ENCODE measurements around the gene VPS37B. TPM values are rescaled to one million over a fixed set of nuclear protein-coding genes. Genes with fewer than 3 reads are reported as not detected.

The VPS37B gene
- total and polyA plus RNA-seq, 2 experiments from 2014 or later = 23.5 to 35.3 TPM

- DNase-seq (ENCODE audit: low spot score) = no peak
- H3K9me2 ChIP-seq (replicated peaks; ENCODE audit: insufficient read depth) = no peaks in the 10 kb centered on the region
- H3K27ac ChIP-seq = peak overlapping the region; percentile 87
- no peak for TF ChIP-seq EZH2 (IDR thresholded peaks at IDR 0.05; ENCODE audit: borderline replicate concordance)
- no peak for TF ChIP-seq EZH2phosphoT487 (IDR thresholded peaks at IDR 0.05; ENCODE audit: low read depth, severe bottlenecking, unreplicated experiment)
- no peak for TF ChIP-seq CTCF (IDR thresholded peaks at IDR 0.05; ENCODE audit: poor library complexity)
- no peaks in the 10 kb centered on the region for H4K20me1 ChIP-seq (ENCODE audit: insufficient read depth, poor library complexity, severe bottlenecking)
- H3K4me2 ChIP-seq = no peak overlapping the region
- no peaks in the 10 kb centered on the region for H3K36me3 ChIP-seq (replicated peaks; ENCODE audit: insufficient read depth, low read depth)
- 96% methylated on average over 15 of the region's 20 CpGs for WGBS (ENCODE audit: low lambda C conversion rate, missing lambda C conversion rate)
- H3K79me2 ChIP-seq = no peaks in the 10 kb centered on the region
- H2AFZ ChIP-seq = no peak overlapping the region
- H3K4me1 ChIP-seq (ENCODE audit: insufficient read depth) = peaks cover 12% of the 10 kb centered on the region
- H3K9me3 ChIP-seq (ENCODE audit: low read depth) = no peaks in the 10 kb centered on the region
- H3K4me3 ChIP-seq = no peak overlapping the region
- H3K27me3 ChIP-seq = no peaks in the 10 kb centered on the region
These were observed 33.8 kb downstream of the VPS37B start for GRCh38 chr12:122862110-122862634.

- peaks cover 12% of the 10 kb centered on the region for H3K4me1 ChIP-seq (ENCODE audit: insufficient read depth)
- no peak overlapping the region for H2AFZ ChIP-seq
- no peaks in the 10 kb centered on the region for H3K9me3 ChIP-seq (ENCODE audit: low read depth)
- no peaks in the 10 kb centered on the region for H3K36me3 ChIP-seq (replicated peaks; ENCODE audit: insufficient read depth, low read depth)
- no peaks in the 10 kb centered on the region for H4K20me1 ChIP-seq (ENCODE audit: insufficient read depth, poor library complexity, severe bottlenecking)
- H3K27ac ChIP-seq = no peak overlapping the region
- no peaks in the 10 kb centered on the region for H3K79me2 ChIP-seq
- TF ChIP-seq CTCF (IDR thresholded peaks at IDR 0.05; ENCODE audit: poor library complexity) (no peak), EZH2phosphoT487 (IDR thresholded peaks at IDR 0.05; ENCODE audit: low read depth, severe bottlenecking, unreplicated experiment) (no peak), EZH2 (IDR thresholded peaks at IDR 0.05; ENCODE audit: borderline replicate concordance) (no peak)
- WGBS (ENCODE audit: low lambda C conversion rate, missing lambda C conversion rate) = 86% methylated on average over 5 of the region's 5 CpGs
- no peaks in the 10 kb centered on the region for H3K27me3 ChIP-seq
- DNase-seq (ENCODE audit: low spot score) = no peak
- no peak overlapping the region for H3K4me3 ChIP-seq
- H3K9me2 ChIP-seq (replicated peaks; ENCODE audit: insufficient read depth) = no peaks in the 10 kb centered on the region
- H3K4me2 ChIP-seq = no peak overlapping the region
These were observed 34.3 kb downstream of the VPS37B start for GRCh38 chr12:122861587-122861970.

GRCh38 chr12:122860854-122861586, 34.9 kb downstream of the VPS37B start:
- Histone ChIP-seq H2AFZ (no peak overlapping the region), H3K79me2 (no peaks in the 10 kb centered on the region), H4K20me1 (ENCODE audit: insufficient read depth, poor library complexity, severe bottlenecking) (no peaks in the 10 kb centered on the region), H3K4me1 (ENCODE audit: insufficient read depth) (peaks cover 12% of the 10 kb centered on the region), H3K27ac (no peak overlapping the region), H3K4me3 (no peak overlapping the region), H3K4me2 (no peak overlapping the region), H3K9me3 (ENCODE audit: low read depth) (no peaks in the 10 kb centered on the region), H3K36me3 (replicated peaks; ENCODE audit: insufficient read depth, low read depth) (no peaks in the 10 kb centered on the region), H3K27me3 (no peaks in the 10 kb centered on the region), H3K9me2 (replicated peaks; ENCODE audit: insufficient read depth) (no peaks in the 10 kb centered on the region)
- 94% methylated on average over 23 of the region's 23 CpGs for WGBS (ENCODE audit: low lambda C conversion rate, missing lambda C conversion rate)
- TF ChIP-seq EZH2phosphoT487 (IDR thresholded peaks at IDR 0.05; ENCODE audit: low read depth, severe bottlenecking, unreplicated experiment) (no peak), CTCF (IDR thresholded peaks at IDR 0.05; ENCODE audit: poor library complexity) (no peak), EZH2 (IDR thresholded peaks at IDR 0.05; ENCODE audit: borderline replicate concordance) (no peak)
- no peak for DNase-seq (ENCODE audit: low spot score)

All from hepatocyte (in vitro differentiated cells).